ENCODE results near the gene MSGN1. TPM values are rescaled to one million over a fixed set of nuclear protein-coding genes. Genes with fewer than 3 reads are reported as not detected.

Gene MSGN1
- polyA plus RNA-seq, 1 of the 3 experiments (the other 2 are of a cell fraction), result not detected

- H3K79me2 ChIP-seq (ENCODE audit: insufficient read depth), result no peaks in the 10 kb centered on the region
- H3K27me3 ChIP-seq (ENCODE audit: insufficient read depth), result no peaks in the 10 kb centered on the region
- H3K9me3 ChIP-seq, result no peaks in the 10 kb centered on the region
- DNase-seq, result no peak
- H4K20me1 ChIP-seq (ENCODE audit: insufficient read depth), result no peaks in the 10 kb centered on the region
- no peaks in the 10 kb centered on the region for H3K9me2 ChIP-seq
- no peak overlapping the region for H3K4me2 ChIP-seq
- ChIA-PET CTCF (interaction anchor here (1.2 kb wide), 1 partner anchor 9 kb away, joined by 3 read pairs; no protein-coding TSS in a partner anchor), POLR2A (no interaction called here)
- 16% methylated on average over 2 of the region's 2 CpGs for WGBS (ENCODE audit: low lambda C conversion rate)
- H3K4me3 ChIP-seq (ENCODE audit: low read depth in 2 of 2, low read length in 1 of 2), result no peak overlapping the region
- no peak overlapping the region for H3K9ac ChIP-seq
- no peak overlapping the region for H2AFZ ChIP-seq (ENCODE audit: low read depth)
- no peaks in the 10 kb centered on the region for H3F3A ChIP-seq (replicated peaks; ENCODE audit: insufficient read depth)
- H3K27ac ChIP-seq (ENCODE audit: low read depth in 2 of 2, low read length in 1 of 2), result no peak overlapping the region
- no peaks in the 10 kb centered on the region for H3K36me3 ChIP-seq (replicated peaks in 1 of 2; ENCODE audit: control insufficient read depth in 1 of 2, insufficient read depth in 2 of 2, low read length in 1 of 2)
- TF ChIP-seq CHD2 (IDR thresholded peaks at IDR 0.05; ENCODE audit: low read length, partially characterized antibody), result no peak
- no peak for TF ChIP-seq NRF1 (IDR thresholded peaks at IDR 0.05; ENCODE audit: low read depth, low read length)
- no peak for TF ChIP-seq PBX3 (IDR thresholded peaks at IDR 0.05)
- no peak for TF ChIP-seq MXI1 (IDR thresholded peaks at IDR 0.05; ENCODE audit: low read depth, low read length)
- no peak for TF ChIP-seq ZBTB33 (IDR thresholded peaks at IDR 0.05; ENCODE audit: borderline replicate concordance, low read depth)
- no peak for TF ChIP-seq ELF1 (IDR thresholded peaks at IDR 0.05)
- TF ChIP-seq TAF1 (IDR thresholded peaks at IDR 0.05; ENCODE audit: borderline replicate concordance, low read depth, low read length), result no peak
- no peak for TF ChIP-seq MAX (IDR thresholded peaks at IDR 0.05; ENCODE audit: low read depth)
- TF ChIP-seq SIN3A (IDR thresholded peaks at IDR 0.05; ENCODE audit: borderline replicate concordance, low read depth, low read length), result no peak
- TF ChIP-seq MEF2A (IDR thresholded peaks at IDR 0.05; ENCODE audit: borderline replicate concordance, low read depth), result no peak
- no peaks in the 10 kb centered on the region for H3K4me1 ChIP-seq (ENCODE audit: control insufficient read depth in 1 of 2, insufficient read depth in 2 of 2, low read depth in 1 of 2, low read length in 1 of 2)
Observed at GRCh38 chr2:17839959-17840358, 23.7 kb downstream of the MSGN1 start.

- ChIA-PET POLR2A (no interaction called here), CTCF (interaction anchor here (3.2 to 4.2 kb wide), 3 partner anchors 13 to 306 kb away, joined by 20 to 40 read pairs (median 33); no protein-coding TSS in a partner anchor)
- Histone ChIP-seq H3K9me3 (no peaks in the 10 kb centered on the region), H3K4me2 (no peak overlapping the region), H3K9me2 (no peaks in the 10 kb centered on the region), H3K9ac (no peak overlapping the region), H3K79me2 (ENCODE audit: insufficient read depth) (no peaks in the 10 kb centered on the region), H3K36me3 (replicated peaks in 1 of 2; ENCODE audit: control insufficient read depth in 1 of 2, insufficient read depth in 2 of 2, low read length in 1 of 2) (no peaks in the 10 kb centered on the region), H4K20me1 (ENCODE audit: insufficient read depth) (no peaks in the 10 kb centered on the region), H3F3A (replicated peaks; ENCODE audit: insufficient read depth) (no peaks in the 10 kb centered on the region), H3K4me3 (ENCODE audit: low read depth in 2 of 2, low read length in 1 of 2) (no peak overlapping the region), H3K4me1 (ENCODE audit: control insufficient read depth in 1 of 2, insufficient read depth in 2 of 2, low read depth in 1 of 2, low read length in 1 of 2) (no peaks in the 10 kb centered on the region), H2AFZ (ENCODE audit: low read depth) (no peak overlapping the region), H3K27me3 (ENCODE audit: insufficient read depth) (no peaks in the 10 kb centered on the region), H3K27ac (ENCODE audit: low read depth in 2 of 2, low read length in 1 of 2) (no peak overlapping the region)
- DNase-seq, result no peak
- 28% methylated on average over 2 of the region's 2 CpGs for WGBS (ENCODE audit: low lambda C conversion rate)
- TF ChIP-seq EZH2phosphoT487 (IDR thresholded peaks at IDR 0.05; ENCODE audit: borderline replicate concordance, low read depth) (no peak), NFIC (IDR thresholded peaks at IDR 0.05; ENCODE audit: borderline replicate concordance) (no peak), SMC3 (IDR thresholded peaks at IDR 0.05; ENCODE audit: low read depth, low read length) (no peak), RXRA (IDR thresholded peaks at IDR 0.05; ENCODE audit: borderline replicate concordance, low read depth) (no peak), PBX3 (IDR thresholded peaks at IDR 0.05) (no peak), FOSL2 (IDR thresholded peaks at IDR 0.05; ENCODE audit: borderline replicate concordance, low read depth) (no peak), JUND (IDR thresholded peaks at IDR 0.05) (no peak), MXI1 (IDR thresholded peaks at IDR 0.05; ENCODE audit: low read depth, low read length) (no peak), IRF3 (IDR thresholded peaks at IDR 0.05; ENCODE audit: low read depth, low read length) (no peak), USF2 (IDR thresholded peaks at IDR 0.05; ENCODE audit: borderline replicate concordance, low read depth, low read length) (no peak), TAF1 (IDR thresholded peaks at IDR 0.05; ENCODE audit: borderline replicate concordance, low read depth, low read length) (no peak), ELF1 (IDR thresholded peaks at IDR 0.05) (no peak), TCF12 (IDR thresholded peaks at IDR 0.05) (no peak), NRF1 (IDR thresholded peaks at IDR 0.05; ENCODE audit: low read depth, low read length) (no peak), CHD2 (IDR thresholded peaks at IDR 0.05; ENCODE audit: low read length, partially characterized antibody) (no peak), GABPA (IDR thresholded peaks at IDR 0.05; ENCODE audit: low read depth) (no peak), USF1 (IDR thresholded peaks at IDR 0.05; ENCODE audit: borderline replicate concordance, low read depth) (no peak)
Observed at GRCh38 chr2:17843457-17843856, 27.2 kb downstream of the MSGN1 start.

Data from SK-N-SH (cell line).